A549 (cell line): ENCODE measurements around the gene MYO18B. TPM values are rescaled to one million over a fixed set of nuclear protein-coding genes. Genes with fewer than 3 reads are reported as not detected.

Source experiments
- ATAC-seq, 2 experiments: fragments of 200-7000 bp in 1 of 2; fragments of >200 bp in 1 of 2; cut with Nextera tagmentation in 1 of 2; cut with Tn5 transposase in 1 of 2; 3 replicates each; pipeline versions ENCODE4 v1.8.0 to v1.9.1; 2018 to 2020; ENCODE audit warnings: mild to moderate bottlenecking in 1 of 2, moderate library complexity in 1 of 2
- CTCF ChIA-PET: fragments of 300-600 bp; sonication (Branson Sonifier 250); formaldehyde crosslinking; extraction: SDS; loops from one replicate; lab custom pipeline; 2021; ENCODE audit warnings: antibody characterized with exemption, inconsistent platforms; lab: Yijun Ruan, JAX
- POLR2A ChIA-PET: fragments of 350-600 bp; formaldehyde crosslinking; extraction: SDS; loops from one replicate; lab custom pipeline; 2021; ENCODE audit warnings: antibody characterized with exemption, inconsistent platforms; lab: Yijun Ruan, JAX
- DNase-seq, 2 experiments: peaks; one replicate each; pipeline versions ENCODE4 v3.0.0 to v3.0.0-alpha.2; 2011 to 2016; ENCODE audit warnings: low read depth in 1 of 2, low spot score in 1 of 2
- FAIRE-seq: peaks from 2 replicates; lab custom pipeline; 2011; peaks lifted over from hg19 to GRCh38; lab: Jason Lieb, UNC
- H3K27ac ChIP-seq, 2 experiments: fragments of >200 bp; sonication (Bioruptor Twin); formaldehyde crosslinking; 3 replicates each; pipeline ENCODE4 v1.5.1; 2016 to 2017
- H3K4me1 ChIP-seq: fragments of >200 bp; sonication (Bioruptor Twin); formaldehyde crosslinking; 3 replicates; pipeline ENCODE4 v1.6.1; 2016
- H3K4me2 ChIP-seq: fragments of >200 bp; sonication (Bioruptor Twin); formaldehyde crosslinking; 3 replicates; pipeline ENCODE4 v1.6.1; 2016
- H3K4me3 ChIP-seq: fragments of >200 bp; sonication (Bioruptor Twin); formaldehyde crosslinking; 3 replicates; pipeline ENCODE4 v1.5.1; 2016
- H3K9me3 ChIP-seq: fragments of >200 bp; sonication (Bioruptor Twin); formaldehyde crosslinking; 3 replicates; pipeline ENCODE4 v1.6.1; 2016
- BCL3 ChIP-seq: fragments of >200 bp; sonication (Bioruptor Twin); formaldehyde crosslinking; IDR thresholded peaks from 3 replicates; pipeline ENCODE4 v1.6.1; 2016
- CBX2 ChIP-seq: fragments of 200-600 bp; sonication (generic); IDR thresholded peaks from 2 replicates; pipeline ENCODE4 v1.6.1; 2016; ENCODE audit warnings: low read depth, mild to moderate bottlenecking, borderline replicate concordance
- CBX8 ChIP-seq: fragments of 200-600 bp; sonication (generic); IDR thresholded peaks from 2 replicates; pipeline ENCODE4 v1.6.1; 2016
- CHD4 ChIP-seq: fragments of 200-600 bp; sonication (generic); IDR thresholded peaks from 2 replicates; pipeline ENCODE4 v1.6.1; 2016; ENCODE audit warnings: antibody characterized with exemption, mild to moderate bottlenecking, borderline replicate concordance
- E2F6 ChIP-seq: IDR thresholded peaks from 2 replicates; pipeline ENCODE4 v1.6.1; 2012; ENCODE audit warnings: low read depth, borderline replicate concordance
- FOSB ChIP-seq: fragments of 250-450 bp; sonication (Bioruptor Pico); IDR thresholded peaks from 2 replicates; pipeline ENCODE4 v1.5.0; 2020; ENCODE audit warnings: mild to moderate bottlenecking, moderate library complexity
- GATA3 ChIP-seq: IDR thresholded peaks from 2 replicates; pipeline ENCODE4 v1.6.1; 2012; ENCODE audit warnings: borderline replicate concordance
- HES2 ChIP-seq: fragments of >200 bp; sonication (Bioruptor Twin); formaldehyde crosslinking; IDR thresholded peaks from 2 replicates; pipeline ENCODE4 v1.6.1; 2016
- HOXB5 ChIP-seq: fragments of 250-450 bp; sonication (Bioruptor Pico); IDR thresholded peaks from 2 replicates; pipeline ENCODE4 v1.5.0; 2020; ENCODE audit warnings: mild to moderate bottlenecking, moderate library complexity
- JUNB ChIP-seq: fragments of >200 bp; sonication (Bioruptor Twin); formaldehyde crosslinking; IDR thresholded peaks from 2 replicates; pipeline ENCODE4 v1.6.1; 2016
- MYC ChIP-seq: IDR thresholded peaks from 2 replicates; pipeline ENCODE4 v1.6.1; 2012; ENCODE audit warnings: mild to moderate bottlenecking, inconsistent platforms, low read length, improper control_type of control experiment, borderline replicate concordance
- NFE2L2 ChIP-seq: fragments of 150-350 bp; conservative IDR thresholded peaks from 2 replicates; pipeline ENCODE4 v1.6.1; 2014; ENCODE audit warnings: low read length
- NPAS2 ChIP-seq: fragments of 250-450 bp; sonication (Bioruptor Pico); IDR thresholded peaks from 2 replicates; pipeline ENCODE4 v1.8.0; 2022; ENCODE audit warnings: mild to moderate bottlenecking, moderate library complexity, borderline replicate concordance
- PHF8 ChIP-seq: fragments of 200-600 bp; sonication (generic); IDR thresholded peaks from 2 replicates; pipeline ENCODE4 v1.6.1; 2016; ENCODE audit warnings: low read depth, mild to moderate bottlenecking, antibody characterized with exemption, moderate library complexity, borderline replicate concordance
- POLR2AphosphoS2 ChIP-seq: conservative IDR thresholded peaks from 2 replicates; pipeline ENCODE4 v1.6.1; 2012; ENCODE audit warnings: low read length, improper control_type of control experiment, inconsistent platforms
- RAD21 ChIP-seq, 2 experiments: fragments of >200 bp in 1 of 2; sonication (Bioruptor Twin) in 1 of 2; formaldehyde crosslinking in 1 of 2; IDR thresholded peaks in 1 of 2; conservative IDR thresholded peaks in 1 of 2; 2 replicates in 1 of 2; 3 replicates in 1 of 2; pipeline ENCODE4 v1.6.1; 2012 to 2018; ENCODE audit warnings: inconsistent platforms in 1 of 2
- RARB ChIP-seq: fragments of 250-450 bp; sonication (Bioruptor Pico); IDR thresholded peaks from 2 replicates; pipeline ENCODE4 v1.8.0; 2021; ENCODE audit warnings: mild to moderate bottlenecking, moderate library complexity
- REST ChIP-seq: fragments of 200-600 bp; sonication (generic); IDR thresholded peaks from 2 replicates; pipeline ENCODE4 v1.6.1; 2016; ENCODE audit warnings: antibody characterized with exemption, mild to moderate bottlenecking, moderate library complexity
- RFX5 ChIP-seq: fragments of 450-650 bp; IDR thresholded peaks from 2 replicates; pipeline ENCODE4 v1.7.1; 2014; ENCODE audit warnings: antibody characterized with exemption, mild to moderate bottlenecking, moderate library complexity
- SMC3 ChIP-seq: fragments of >200 bp; sonication (Bioruptor Twin); formaldehyde crosslinking; IDR thresholded peaks from 3 replicates; pipeline ENCODE4 v1.6.1; 2018; ENCODE audit warnings: inconsistent platforms
- ZSCAN20 ChIP-seq: fragments of 250-450 bp; sonication (Bioruptor Pico); IDR thresholded peaks from 2 replicates; pipeline ENCODE4 v1.8.0; 2022; ENCODE audit warnings: mild to moderate bottlenecking, moderate library complexity
- WGBS: methylation state at CpG from one replicate; pipeline ENCODE4 v1.1.6; 2017; ENCODE audit errors: missing lambda C conversion rate; 5-methylcytosine and 5-hydroxymethylcytosine counted together
- polyA plus RNA-seq, 4 experiments: library from polyadenylated mRNA; depleted of rRNA in 3 of 4; stranded (reverse); fragments of >200 nt; fragmentation: RNase III in 1 of 4; extraction: RNeasy Plus Mini Kit Qiagen cat#74134 plus additional on column Dnase treatment in 1 of 4; gene quantifications; 2 replicates in 3 of 4; 3 replicates in 1 of 4; pipeline ENCODE4 v1.2.3, GENCODE V29; 2011 to 2017

The MYO18B gene
- polyA plus RNA-seq, 2 of the 4 experiments (the other 2 are of a cell fraction): 0.01 TPM

GRCh38 chr22:25890651-25891050, 148.7 kb downstream of the MYO18B start:
- H3K9me3 ChIP-seq: no peaks in the 10 kb centered on the region
- TF ChIP-seq GATA3 (no peak), FOSB (CRISPR knock-in tag) (no peak), NPAS2 (CRISPR knock-in tag) (no peak), CBX8 (no peak), RARB (CRISPR knock-in tag) (no peak)
- FAIRE-seq (no peak), DNase-seq (no peak), ATAC-seq (no peak)
- no peaks in the 10 kb centered on the region for H3K4me1 ChIP-seq
- 16% methylated on average over 8 of the region's 10 CpGs for WGBS
- no peak overlapping the region for H3K4me3 ChIP-seq
- no peak overlapping the region for H3K4me2 ChIP-seq
- CTCF ChIA-PET: interaction anchor here (0.9 kb wide), 1 partner anchor 66 kb away, joined by 3 read pairs; no protein-coding TSS in a partner anchor
- no peak overlapping the region for H3K27ac ChIP-seq
- POLR2A ChIA-PET: no interaction called here

GRCh38 chr22:25892678-25893077, 150.7 kb downstream of the MYO18B start:
- Histone ChIP-seq H3K9me3 (no peaks in the 10 kb centered on the region), H3K4me3 (no peak overlapping the region), H3K4me2 (no peak overlapping the region), H3K27ac (no peak overlapping the region), H3K4me1 (no peaks in the 10 kb centered on the region)
- ATAC-seq: no peak
- FAIRE-seq: no peak
- TF ChIP-seq ZSCAN20 (CRISPR knock-in tag): no peak
- no peak for TF ChIP-seq HES2
- no peak for TF ChIP-seq REST
- no peak for TF ChIP-seq HOXB5 (CRISPR knock-in tag)
- TF ChIP-seq CBX2: no peak
- no peak for TF ChIP-seq POLR2AphosphoS2
- no peak for TF ChIP-seq FOSB (CRISPR knock-in tag)
- TF ChIP-seq E2F6: no peak
- no peak for TF ChIP-seq RFX5
- TF ChIP-seq RAD21 (conservative IDR thresholded peaks at IDR 0.05 in 1 of 2, IDR thresholded peaks at IDR 0.05 in 1 of 2): no peak
- TF ChIP-seq NFE2L2: no peak
- TF ChIP-seq JUNB: no peak
- no peak for TF ChIP-seq GATA3
- TF ChIP-seq MYC: no peak
- no peak for TF ChIP-seq SMC3
- no peak for TF ChIP-seq CHD4
- no peak for TF ChIP-seq BCL3
- TF ChIP-seq PHF8: no peak
- WGBS: 0% methylated on average over 4 of the region's 4 CpGs
- ChIA-PET CTCF (interaction anchor here (1.1 to 1.5 kb wide), 2 partner anchors 426 to 438 kb away, joined by 3 to 4 read pairs; no protein-coding TSS in a partner anchor), POLR2A (no interaction called here)
- no peak for DNase-seq
